HPDE6-E6E7 (cell line): ENCODE results near the gene SH3GL1.
A peak's percentile ranks its signal among the peaks of the same experiment; 100 is the strongest.

Experiments used
- DNase-seq: peaks from one replicate; pipeline ENCODE4 v3.0.0; 2011; ENCODE audit warnings: missing footprints; ENCODE audit errors: extremely low spot score

The SH3GL1 gene

DNA sequence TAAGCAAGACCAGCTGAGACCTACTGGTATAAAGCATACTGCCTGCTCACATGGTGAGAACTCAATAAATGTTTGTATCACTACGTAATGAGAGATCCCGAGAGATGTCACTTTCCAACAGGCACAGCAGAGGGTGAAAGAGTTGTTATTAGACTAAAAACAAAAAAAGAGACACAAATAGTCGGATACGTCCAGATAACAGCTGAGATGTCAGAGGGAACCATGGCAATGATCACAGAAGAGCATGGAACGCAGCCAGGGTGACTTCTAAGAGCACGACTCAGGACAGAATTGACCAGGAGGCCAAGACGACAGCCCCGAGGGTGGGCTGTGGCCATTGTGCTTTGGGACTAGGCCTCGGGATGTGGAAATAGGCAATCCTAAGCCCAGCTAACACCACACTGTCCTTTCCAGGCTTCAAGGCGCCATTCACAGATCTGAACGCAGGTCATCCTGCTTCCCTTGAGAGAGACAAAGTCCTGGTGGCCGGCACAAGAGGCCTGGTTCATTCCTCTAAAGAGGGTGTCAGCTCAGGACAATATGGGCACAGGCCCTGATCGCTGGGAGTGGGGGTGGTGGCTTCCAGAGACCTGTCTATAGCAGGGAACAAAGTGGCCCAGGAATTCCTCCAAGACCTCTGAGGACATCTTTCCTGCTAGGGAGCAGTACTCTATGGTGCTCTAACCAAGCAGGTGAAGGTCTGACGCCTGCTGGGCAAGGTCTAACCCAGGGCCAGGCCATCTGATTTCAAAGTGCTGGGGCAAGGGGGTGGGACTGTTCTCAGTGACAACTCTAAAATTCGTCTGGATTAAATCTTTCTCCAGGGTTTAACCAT is 3.2 kb downstream of the SH3GL1 start:
- DNase-seq = no peak

- no peak for DNase-seq
These were observed 6.3 kb downstream of the SH3GL1 start for GRCh38 chr19:4393947-4394590.

DNA sequence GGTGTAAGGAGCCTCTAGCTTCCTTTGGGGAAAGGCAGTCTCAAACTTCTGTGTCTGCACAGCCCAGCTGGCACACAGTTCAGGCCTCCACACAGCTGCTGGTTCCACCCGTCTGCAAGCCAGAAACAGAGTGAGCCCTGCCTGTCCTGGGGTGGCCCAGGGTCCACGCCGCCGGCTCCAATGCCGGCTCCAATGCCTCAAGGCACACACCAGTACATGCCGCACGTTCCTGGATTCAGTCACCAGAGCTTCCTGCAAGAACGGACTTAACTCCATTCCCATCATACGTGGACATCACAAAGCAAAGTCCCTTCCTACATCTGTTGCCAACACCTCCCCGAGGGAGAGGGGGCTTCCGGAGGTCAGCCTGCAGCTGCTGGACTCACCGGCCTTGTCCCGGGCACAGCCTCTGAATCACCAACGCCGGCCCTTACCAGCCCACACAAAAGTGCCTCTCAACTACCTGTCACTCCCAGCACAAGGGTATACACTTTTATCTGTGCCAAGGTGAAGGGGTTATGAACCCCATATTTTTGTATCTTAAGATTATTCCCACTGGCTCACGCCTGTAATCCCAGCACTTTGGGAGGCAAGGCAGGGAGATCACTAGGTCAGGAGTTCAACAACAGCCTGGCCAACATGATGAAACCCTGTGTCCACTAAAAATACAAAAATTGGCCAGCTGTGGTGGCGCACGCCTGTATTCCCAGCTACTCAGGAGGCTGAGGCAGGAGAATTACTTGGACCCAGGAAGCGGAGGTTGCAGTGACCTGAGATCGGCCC is 8.5 kb downstream of the SH3GL1 start:
- no peak for DNase-seq

DNA sequence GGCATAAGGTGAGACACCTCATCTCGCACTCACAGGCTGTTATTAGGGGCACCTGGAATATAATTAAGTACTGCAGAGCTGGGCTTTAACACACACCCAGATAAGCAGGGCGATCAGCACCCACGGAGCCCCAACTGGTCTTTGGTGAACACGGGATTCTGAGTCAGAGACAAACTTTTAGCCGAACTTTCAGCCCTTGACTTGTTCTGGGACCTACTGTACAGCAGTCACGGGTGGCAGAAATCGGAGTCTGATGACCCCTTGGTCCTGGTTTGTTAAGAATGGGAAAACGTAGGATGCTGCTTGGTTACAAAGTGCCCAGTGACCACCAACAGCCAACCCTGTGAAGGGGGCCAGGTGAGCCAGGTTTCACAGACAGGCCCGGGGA is 9.0 kb downstream of the SH3GL1 start:
- DNase-seq = peak; percentile 70

GRCh38 chr19:4390567-4391305 is 9.6 kb downstream of the SH3GL1 start:
- peak; percentile 67 for DNase-seq

GRCh38 chr19:4390017-4390566 is 10.3 kb downstream of the SH3GL1 start:
- no peak for DNase-seq

- no peak for DNase-seq
These were observed 10.8 kb downstream of the SH3GL1 start for GRCh38 chr19:4389511-4390016.

- no peak for DNase-seq
These were observed 11.3 kb downstream of the SH3GL1 start for GRCh38 chr19:4389064-4389375.

DNA sequence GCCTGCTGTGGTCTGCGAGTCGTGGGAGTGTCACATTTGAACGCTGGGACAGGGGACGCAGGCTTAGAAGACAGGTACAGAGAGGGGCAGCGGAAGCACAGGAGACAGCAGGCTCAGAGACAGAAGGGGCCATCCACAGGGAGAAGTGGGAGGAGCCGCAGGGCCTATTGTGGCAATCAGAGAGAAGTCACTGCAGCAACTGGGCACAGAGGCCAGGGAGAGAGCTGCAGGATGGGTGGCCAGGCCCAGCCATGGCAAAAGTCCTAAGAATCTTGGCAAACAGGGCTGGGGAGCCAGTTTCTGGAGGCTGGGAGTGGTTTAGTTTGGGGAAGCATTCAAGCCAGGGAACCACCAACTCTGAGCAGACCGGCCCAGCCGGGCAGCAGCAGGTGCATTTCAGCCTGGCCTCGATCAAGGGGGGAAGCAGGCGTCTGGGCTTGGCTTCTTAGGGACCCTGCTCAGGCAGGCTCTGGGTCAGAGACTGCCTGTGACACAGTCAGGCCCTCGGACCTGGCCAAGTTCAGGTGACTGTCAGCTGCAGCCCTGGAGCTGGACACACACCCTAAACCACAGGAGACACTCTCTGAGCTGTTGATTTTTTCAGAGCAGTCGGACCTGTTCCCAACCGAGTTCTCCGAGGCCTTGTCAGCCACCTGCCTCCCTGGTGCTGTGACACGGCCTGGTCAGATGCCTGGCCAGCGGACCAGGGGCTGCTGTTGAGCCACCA is 11.8 kb downstream of the SH3GL1 start:
- DNase-seq = no peak

- DNase-seq = no peak
These were observed 14.1 kb downstream of the SH3GL1 start for GRCh38 chr19:4386041-4386782.

GRCh38 chr19:4385291-4386040 is 14.9 kb downstream of the SH3GL1 start:
- DNase-seq = no peak

DNA sequence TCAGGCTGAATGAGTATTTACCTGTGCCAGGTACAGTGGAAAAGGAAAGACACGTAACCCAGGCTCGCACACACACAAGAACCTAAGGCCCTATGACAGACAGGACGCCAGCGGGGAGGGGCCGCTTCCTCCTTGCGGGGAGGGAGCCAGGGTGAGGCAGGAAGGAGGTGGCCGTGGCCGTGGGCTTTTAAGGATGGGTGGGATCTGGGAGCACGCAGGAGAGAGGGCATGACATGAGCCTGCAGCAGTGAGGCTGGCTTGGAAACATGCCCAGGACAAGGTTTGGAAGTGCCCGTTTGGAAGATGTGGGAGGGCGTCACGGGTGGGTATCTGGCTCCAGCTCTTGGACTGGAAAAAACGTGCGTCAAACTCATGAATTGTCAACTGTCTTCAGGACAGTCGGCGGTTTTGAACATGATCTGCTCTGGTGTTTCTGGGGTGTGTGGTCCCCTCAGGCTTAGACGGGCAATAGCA is 20.1 kb downstream of the SH3GL1 start:
- no peak for DNase-seq

DNA sequence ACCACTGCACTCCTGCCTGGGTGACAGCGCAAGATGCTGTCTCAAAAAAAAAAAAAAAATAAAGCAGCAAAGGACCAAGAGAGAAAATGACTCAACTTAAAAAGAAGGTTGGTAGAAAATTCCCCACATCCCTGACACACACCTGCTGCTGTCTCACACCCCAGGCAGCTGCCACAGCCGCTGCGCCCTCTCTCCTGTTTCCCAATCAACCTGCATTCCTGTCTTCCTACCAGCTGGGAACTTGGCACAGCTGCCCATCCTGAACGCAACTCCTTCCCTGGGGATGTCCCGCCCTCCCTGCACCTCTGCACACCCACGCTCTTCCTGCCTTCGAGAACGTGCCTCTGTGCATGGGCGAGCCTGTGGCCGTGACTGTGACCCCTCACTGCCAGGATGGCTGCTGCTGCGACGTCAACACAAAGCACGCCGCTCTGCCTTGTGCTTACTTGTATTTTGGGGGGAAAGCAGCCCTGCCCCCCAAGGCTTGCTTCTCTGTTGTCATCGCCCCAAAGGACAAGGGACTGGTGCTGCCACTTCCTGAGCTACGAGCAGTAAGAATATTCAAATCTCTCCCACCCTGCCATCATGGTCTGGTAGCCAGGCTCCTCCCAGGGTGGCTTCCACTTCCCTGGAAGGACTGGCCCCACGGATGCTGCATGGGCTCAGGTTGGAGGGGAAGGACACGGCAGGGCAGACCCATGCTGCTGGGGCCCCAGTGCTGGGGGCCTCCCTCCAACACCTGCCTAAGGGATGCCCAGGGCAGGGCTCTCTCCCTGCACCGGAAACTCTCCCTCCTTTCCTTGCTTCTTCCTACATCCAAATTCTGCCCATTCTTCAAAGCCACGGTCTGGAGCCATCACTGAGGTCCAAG is 20.7 kb downstream of the SH3GL1 start:
- peak; percentile 89 for DNase-seq

DNA sequence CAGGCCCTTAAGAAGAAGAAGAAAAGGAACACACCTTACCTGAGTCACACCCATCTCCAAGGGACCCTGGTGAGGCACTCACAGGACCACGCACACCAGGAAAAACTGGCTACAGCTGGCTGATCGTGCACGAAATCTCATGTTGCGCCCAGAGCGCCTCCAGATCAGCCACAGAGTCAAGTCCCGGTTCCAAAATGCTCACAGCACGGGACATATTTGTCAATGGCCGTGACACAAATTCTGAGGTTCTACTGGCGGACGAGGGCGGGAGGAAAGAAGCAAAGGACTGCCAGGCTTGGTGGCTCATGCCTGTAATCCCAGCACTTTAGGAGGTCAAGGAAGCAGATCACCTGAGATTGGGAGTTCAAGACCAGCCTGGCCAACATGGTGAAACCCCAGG is 21.5 kb downstream of the SH3GL1 start:
- no peak for DNase-seq

- DNase-seq = no peak
These were observed 23.2 kb downstream of the SH3GL1 start for GRCh38 chr19:4376991-4377781.

DNA sequence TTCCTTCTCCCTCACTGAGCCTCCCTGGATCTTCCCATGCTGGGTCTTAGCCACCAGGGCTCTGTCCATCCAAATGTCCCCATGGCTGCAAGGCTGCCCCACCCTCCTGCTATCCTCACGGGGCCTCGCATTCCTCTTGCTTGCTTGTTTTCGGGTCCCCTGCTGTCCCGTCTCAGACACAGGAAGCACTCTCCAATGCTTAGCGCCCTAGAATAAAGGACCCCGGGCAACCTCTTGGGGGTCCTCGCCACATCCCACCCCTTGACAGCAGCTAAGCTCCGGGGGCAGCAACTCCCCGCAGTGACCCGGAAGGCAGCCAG is 23.7 kb downstream of the SH3GL1 start:
- no peak for DNase-seq

DNA sequence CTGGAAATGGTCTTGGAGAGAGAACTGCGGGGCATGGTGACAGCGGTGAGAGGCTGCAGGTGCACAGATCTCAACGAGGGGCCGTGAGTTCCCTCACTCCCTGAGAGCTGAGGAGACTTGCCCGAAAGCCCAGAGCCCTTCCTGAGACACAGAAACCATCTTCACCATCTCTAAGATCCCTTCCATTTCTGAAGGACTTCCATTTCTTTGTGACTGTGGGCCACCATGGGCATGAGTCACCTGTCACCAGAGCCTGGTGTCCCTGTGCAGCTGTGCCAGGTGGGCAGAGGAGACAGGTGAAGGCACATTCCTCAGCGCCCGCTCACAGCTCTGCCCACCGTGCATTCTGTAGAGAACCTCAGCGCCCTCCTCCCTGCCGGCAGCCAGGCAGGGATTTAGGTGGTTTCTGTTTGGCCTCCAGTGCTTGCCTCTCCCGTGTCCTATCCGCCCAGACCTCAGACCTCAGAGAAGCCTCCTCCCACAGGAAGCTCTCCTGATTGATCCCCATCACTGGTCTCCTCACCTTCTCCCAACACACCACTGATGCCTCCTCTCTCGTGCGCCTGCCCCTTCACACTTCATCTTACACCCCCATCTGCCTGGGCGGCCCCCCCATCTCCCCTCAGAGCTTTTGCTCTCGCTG is 24.2 kb downstream of the SH3GL1 start:
- DNase-seq = no peak
